Bone marrow (tissue), 2 donors: ENCODE measurements around the gene BCOR.

ENCODE experiments used
- DNase-seq, 2 donors: peaks; one replicate each; lab custom pipeline; 2025; lab: John Stamatoyannopoulos, UW

Gene BCOR

DNA sequence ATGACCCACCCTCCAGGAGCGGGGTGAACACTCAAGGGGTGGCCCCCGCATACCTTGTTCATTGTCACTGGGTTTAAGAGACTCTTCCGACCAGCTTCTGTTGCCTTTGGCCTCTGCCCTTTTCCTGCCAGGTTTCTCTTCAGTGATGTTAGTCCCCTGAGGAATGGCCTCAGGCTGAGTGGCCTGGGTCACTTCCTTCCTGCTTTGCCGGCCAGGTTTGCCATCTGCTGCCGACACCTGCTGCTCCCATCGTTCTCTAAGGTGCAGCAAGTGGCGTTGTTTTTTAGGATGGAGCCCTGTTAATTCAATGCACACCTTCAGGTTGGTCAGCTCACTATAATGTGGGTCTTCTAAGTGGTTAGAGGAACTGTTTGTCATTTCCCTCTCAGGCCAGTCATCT is 34.2 kb downstream of the BCOR start:
- DNase-seq, result no peak

GRCh38 chrX:40062525-40063155 is 35.1 kb downstream of the BCOR start:
- no peak for DNase-seq

DNA sequence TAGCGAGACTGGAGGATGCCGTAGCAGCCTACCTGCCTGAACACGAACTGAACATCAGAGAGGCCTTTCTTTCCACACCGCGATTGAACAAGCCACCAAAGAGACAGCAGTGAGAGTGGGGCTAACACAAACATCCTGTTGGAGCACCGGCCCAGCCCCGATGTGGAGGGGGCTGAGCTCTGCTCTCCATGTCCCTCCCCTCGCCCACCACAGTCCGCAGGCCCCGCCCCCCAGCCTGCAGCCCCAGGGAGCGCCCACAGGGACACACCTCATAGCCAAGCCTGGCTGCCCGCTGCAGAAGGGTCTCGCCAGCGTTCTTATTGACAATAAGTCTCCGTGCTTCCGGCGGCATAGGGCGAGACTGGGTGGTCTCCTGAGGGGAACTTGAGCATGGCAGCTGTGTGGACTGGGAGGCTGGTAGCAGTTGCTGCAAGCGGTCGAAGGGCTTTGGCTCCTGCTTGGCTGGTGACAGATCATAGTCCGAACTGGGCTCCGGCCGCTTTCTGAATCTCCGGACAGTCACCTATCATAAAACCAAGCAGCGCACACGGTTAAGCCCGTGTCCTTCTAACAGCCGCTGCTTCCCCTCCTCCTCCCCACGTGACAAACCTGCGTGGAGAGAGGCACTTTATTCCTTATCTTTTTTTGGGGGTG is 35.8 kb downstream of the BCOR start:
- DNase-seq, result no peak

GRCh38 chrX:40061005-40061404 is 36.8 kb downstream of the BCOR start:
- DNase-seq, result no peak

GRCh38 chrX:40060356-40060845 is 37.4 kb downstream of the BCOR start:
- DNase-seq, result no peak

DNA sequence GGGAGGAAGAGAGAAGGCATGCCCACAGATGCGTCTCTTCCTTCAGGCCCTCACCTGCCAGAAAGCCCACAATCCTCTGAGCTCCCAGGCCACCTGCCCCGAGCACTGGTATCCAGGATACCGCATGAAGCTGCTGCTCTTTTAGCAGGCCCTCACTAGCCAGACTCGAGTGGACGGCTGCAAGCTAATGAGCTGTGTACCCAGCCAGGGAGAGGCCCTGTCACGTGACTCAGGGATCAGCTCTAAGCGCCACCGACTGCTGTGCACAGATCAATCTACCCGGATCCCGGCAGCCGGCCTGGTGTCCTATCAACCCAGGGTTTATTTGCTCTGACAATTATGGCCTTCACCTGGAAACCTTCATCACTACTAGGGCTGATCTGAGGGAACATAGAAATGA is 39.0 kb downstream of the BCOR start:
- DNase-seq, result no peak

DNA sequence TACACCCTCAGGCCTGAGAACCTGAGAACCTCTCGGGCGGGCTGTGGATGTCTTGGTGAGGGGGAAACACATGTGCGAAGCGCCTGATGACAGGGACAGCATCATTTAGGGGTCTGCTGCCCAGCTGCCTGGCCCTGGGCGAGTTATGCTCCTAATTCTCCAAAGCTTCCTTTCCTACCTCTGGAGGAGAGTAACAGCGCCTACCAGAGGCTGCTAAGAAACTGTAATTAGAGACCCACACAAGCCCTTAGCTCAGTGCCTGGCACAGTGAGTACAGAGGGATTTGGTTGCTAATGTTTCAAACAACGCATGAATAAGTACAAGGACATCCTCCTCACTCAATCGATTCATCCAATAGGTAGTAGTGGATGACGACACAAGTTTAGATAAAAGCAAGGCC is 40.4 kb downstream of the BCOR start:
- no peak for DNase-seq

- no peak for DNase-seq
Measured at GRCh38 chrX:40056420-40056819, 41.3 kb downstream of the BCOR start.

DNA sequence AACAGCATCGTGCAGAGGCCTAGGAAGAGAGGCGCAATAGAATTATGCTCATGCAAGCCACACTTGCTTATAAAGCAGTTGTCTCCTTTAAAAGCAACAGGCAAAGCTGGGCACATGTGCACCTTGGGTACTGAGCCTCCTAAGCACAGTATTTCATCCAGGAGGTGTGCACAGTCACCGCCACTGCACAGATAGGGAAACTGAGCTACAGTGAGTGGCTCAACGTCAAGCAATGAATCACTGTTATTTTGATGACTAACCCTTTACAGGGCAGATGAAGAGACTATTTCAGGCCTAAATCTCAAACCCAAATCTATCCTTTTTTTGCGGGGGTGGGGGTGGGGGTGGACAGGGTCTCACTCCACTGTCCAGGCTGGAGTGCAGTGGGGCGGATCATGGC is 42.3 kb downstream of the BCOR start:
- DNase-seq, result no peak

DNA sequence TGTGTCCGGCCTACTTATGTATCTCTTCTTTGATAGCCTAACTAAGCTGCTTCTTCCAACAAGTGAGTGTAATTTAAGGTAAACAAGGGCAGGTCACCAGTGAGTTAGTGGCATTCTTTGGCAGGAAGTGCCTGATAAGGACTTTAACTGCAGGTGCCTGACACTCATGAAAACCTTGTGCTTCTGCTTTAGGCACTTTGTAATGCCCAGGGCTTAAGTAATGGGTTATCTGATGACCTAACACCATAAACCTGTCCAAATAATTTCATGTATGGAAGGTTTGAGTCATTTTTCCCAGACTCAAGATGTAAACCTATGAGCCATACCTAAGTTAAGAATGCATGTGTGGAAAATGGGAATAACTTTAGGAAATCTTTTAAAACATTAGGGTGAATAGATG is 43.0 kb downstream of the BCOR start:
- DNase-seq, result no peak

DNA sequence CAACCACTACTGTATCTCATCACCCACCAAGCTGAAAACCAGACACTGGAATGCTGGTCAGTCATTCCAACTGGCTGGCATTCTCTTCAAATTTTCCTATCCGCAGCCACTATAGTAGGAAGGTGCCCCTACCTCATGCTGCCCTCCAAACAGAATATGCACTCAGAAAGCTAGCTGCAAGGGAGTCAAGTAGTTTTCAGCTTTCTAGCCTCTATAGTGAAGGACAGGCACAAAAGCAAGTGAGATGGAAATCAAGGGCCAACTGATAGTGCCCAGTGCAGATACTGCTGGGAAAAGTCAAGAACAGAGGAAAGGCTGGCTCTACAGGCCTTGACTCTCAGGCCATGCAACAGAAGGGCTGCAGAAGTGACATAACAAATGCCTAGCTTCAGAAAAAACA is 47.2 kb downstream of the BCOR start:
- DNase-seq, result no peak

- DNase-seq, result no peak
Measured at GRCh38 chrX:40049084-40049641, 48.6 kb downstream of the BCOR start.

GRCh38 chrX:40047485-40047884 is 50.3 kb downstream of the BCOR start:
- no peak for DNase-seq

GRCh38 chrX:40043895-40044294 is 53.9 kb downstream of the BCOR start:
- DNase-seq, result no peak

- DNase-seq, result no peak
Measured at GRCh38 chrX:40041915-40042314, 55.8 kb downstream of the BCOR start.

DNA sequence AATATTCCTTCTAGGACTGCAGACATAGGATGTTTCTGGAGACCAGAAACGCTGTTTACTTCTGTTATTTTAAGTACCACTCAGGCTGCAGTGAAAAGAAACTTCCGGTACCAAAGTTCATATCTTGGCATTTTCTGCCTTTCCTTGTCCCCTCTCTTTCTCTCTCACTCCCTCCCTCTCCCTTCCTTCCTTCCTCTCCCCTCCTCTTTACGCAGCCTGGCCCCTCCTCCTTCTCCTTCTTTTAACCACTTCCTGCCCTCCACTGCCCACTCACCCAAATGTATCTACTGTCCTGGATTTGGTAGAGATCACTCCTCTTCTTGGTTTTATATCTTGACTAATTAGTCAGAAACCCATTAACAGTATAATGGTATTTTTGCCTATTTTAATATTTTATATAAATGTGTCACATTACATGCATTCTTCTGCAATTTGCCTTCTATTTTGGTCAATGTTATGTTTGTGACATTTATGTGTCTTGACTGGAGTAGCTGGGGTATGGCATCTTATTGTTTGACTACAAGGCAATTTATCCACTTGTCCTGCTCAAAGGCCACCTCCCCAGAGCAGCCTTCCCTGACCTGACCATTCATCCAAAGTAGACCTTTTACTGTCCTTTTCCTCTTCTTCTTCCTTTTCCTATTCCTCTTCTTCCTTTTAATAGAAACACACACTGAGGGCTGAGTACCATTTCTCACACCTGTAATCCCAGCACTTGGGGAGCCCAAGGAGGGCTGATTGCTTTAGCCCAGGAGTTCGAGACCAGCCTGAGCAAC is 56.9 kb downstream of the BCOR start:
- DNase-seq, result no peak

DNA sequence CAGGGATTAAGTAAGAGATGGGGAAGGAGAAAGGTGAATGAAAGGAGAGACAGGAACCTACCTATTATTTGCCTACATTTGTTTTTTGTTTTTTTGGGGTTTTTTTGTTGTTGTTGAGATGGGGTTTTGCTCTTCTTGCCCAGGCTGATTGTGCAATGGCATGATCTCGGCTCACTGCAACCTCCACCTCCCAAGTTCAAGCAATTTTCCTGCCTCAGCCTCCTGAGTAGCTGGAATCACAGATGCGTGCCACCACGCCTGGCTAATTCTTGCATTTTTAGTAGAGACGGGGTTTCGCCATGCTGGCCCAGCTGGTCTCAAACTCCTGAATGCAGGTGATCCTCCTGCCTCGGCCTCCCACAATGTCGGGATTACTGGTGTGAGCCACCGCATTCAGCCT is 57.9 kb downstream of the BCOR start:
- DNase-seq, result no peak

DNA sequence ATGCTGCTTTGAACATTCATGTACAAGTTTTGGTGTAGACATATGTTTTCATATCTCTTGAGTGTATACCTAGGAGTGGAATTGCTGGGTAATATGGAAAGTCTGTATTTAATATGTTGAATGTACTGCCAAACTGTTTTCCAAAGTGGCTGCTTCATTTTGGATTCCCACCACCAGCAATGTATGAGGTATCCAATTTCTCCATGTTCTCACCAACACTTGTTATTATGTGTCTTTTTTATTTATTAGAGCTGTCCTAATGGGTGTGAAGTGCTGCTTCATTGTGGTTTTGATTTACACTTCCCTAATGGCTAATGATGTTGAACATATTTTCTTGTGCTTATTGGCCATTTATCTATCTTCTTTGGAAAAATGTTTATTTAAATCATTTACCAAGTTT is 60.4 kb downstream of the BCOR start:
- DNase-seq, result no peak

- no peak for DNase-seq
Measured at GRCh38 chrX:40035726-40036125, 62.0 kb downstream of the BCOR start.

GRCh38 chrX:40031911-40032310 is 65.8 kb downstream of the BCOR start:
- DNase-seq, result no peak

DNA sequence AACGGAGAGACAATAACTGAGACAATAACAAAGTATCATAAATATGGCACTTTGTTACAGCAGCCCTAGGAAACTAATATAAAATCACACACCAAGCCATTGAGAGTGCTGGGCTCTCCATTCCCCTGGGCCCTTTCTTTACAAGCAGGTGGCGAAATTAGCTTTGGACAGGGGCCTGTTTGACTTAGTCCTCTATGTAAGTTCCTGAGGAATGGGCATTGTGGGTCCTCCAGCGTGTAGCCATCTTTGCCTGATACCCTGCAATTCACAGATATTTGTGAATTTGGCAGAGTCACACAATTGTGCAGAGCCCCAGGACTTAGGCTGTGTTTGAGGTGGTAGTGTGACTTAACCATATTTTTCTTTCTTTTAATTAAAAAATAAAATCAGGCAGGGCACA is 67.6 kb downstream of the BCOR start:
- DNase-seq, result no peak

- DNase-seq, result no peak
Measured at GRCh38 chrX:40022421-40022820, 75.3 kb downstream of the BCOR start.

- peak in 1 of 2 donors; percentile 32 for DNase-seq
Measured at GRCh38 chrX:40021647-40022046, 76.1 kb downstream of the BCOR start.
